ENCODE results near the gene NEO1.

NEO1 gene

DNA sequence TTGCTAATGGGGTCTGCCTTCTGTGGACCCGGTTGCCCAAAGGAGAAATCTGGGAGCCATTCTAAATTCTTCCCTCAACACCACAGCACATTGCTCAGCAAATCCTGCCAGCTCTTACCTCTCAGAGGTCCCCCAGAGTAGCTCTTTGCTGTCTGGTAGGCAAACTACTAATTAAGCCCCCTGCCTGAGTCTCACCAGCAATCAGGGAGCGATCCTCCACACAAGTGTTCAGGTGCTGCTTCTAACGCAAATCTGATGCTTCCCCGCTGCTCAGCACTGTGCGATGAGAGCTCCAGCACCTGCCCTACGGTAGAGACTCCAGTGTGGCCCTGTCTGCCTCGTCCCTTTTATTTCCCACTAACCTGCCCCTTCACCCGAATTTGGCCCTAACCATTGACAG, 256.0 kb downstream of the NEO1 start:
- DNase-seq (ENCODE audit: low spot score), result no peak

GRCh38 chr15:73313861-73314260, 261.6 kb downstream of the NEO1 start:
- no peak for DNase-seq (ENCODE audit: low spot score)

DNA sequence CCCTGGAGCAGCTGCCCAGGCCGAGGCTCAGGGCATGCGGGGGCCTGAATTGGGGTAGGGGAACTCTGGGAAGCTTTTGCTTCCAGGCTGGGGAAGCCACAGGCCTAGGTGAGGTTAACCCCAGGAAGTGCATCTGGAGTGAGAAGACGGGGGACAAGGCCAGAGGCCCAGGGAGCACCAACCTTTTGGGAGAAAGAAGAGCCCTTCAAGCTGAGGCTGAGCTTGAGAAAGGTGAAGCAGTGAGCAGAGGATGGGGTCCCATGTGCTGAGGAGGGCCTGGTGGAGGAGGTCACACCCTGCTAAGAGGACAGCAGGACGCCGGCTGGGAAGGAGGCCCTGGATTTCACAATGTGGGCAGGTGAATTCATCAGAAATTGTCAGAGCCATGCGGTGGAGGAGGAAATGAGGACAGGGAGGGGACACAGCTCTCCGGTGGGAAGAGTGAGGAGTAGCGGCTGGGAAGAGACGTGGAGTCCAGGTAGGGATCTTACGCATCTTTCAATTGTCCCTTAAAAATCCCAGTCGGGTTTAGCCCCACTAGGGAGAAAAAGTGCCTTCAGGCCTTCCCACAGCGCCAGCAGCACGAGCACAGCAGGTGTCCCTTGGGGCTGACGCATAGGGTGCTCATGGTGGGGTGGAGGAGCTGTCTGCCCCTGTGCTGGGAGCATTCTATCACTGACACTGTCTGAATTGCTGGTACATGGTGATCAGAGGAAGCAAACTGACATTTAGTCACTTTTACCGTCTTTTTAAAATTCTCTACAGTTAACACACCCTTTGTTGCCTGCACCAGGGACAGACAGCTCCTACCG, 265.6 kb downstream of the NEO1 start:
- DNase-seq (ENCODE audit: low spot score), result no peak

GRCh38 chr15:73318463-73319351, 266.4 kb downstream of the NEO1 start:
- no peak for DNase-seq (ENCODE audit: low spot score)

- no peak for DNase-seq (ENCODE audit: low spot score)
These were observed 267.4 kb downstream of the NEO1 start for GRCh38 chr15:73319460-73320245.

DNA sequence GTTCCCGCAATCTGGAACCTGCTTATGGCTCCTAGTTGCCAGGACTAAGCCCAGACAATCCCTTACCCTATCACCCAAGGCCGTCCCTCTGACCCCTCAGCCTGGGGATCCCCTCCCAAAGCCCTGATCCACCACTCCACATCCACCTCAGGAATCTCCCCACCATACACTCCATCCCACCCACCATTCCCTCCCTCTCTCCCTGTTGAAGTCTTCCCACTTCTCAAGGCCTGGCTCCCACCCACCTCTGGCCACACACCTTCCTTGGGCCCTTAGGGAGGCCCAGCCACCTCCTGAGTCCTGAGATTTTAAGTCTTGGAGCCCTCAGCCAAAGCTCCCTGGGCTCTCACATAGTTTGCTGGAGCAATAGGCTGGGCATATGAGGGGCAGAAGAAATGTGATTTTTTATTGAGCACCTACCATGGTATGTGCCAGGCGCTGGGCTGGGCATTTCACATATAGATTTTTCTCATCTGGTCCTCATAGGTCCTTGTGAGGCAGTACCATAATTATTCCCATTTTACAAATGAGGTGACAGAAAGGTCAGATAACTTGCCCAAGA, 268.4 kb downstream of the NEO1 start:
- DNase-seq (ENCODE audit: low spot score), result no peak

DNA sequence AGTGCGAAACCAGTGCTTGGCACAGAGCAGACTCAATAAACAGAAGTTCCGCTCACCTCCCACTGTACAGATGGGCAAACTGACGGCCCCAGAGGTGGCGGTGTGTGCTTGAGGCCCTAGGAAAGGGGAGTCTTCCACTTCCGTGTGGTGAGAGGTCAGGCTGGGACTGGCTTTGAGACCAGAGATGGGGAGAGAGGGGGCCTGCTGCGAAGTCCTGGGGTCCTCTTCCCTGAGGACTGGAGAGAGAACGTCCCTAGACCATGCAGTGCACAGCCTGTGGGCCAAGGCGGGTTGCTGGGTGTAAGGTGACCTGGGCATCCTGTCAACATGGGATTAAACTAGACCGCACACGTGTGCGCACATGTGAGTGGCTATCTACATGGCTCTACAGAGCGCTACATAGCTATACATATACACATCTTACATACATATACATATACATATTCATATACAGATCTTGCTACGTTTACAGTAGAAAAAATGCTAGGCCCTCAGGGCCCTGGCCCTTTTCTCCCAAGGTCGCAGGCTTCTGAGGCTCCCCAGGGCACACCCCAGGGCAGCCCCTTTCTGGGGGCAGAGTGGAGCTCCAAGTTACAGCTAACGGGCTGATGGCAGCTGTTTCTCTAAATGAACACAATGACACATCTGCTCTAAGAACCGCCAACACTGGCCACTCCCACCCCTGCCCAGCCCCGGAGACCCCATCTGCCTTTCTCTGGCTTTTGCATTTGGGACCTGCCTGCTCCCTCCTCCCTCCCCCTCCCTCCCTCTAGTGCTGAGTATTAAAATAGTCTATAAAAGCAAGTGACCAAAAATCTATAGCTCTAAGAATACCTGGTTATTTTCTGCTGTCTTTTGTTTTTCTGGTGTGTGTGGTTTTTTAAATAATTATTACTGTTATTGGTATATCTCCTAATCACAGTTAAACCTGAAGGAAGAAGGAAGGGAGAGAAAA, 269.5 kb downstream of the NEO1 start:
- no peak for DNase-seq (ENCODE audit: low spot score)

DNA sequence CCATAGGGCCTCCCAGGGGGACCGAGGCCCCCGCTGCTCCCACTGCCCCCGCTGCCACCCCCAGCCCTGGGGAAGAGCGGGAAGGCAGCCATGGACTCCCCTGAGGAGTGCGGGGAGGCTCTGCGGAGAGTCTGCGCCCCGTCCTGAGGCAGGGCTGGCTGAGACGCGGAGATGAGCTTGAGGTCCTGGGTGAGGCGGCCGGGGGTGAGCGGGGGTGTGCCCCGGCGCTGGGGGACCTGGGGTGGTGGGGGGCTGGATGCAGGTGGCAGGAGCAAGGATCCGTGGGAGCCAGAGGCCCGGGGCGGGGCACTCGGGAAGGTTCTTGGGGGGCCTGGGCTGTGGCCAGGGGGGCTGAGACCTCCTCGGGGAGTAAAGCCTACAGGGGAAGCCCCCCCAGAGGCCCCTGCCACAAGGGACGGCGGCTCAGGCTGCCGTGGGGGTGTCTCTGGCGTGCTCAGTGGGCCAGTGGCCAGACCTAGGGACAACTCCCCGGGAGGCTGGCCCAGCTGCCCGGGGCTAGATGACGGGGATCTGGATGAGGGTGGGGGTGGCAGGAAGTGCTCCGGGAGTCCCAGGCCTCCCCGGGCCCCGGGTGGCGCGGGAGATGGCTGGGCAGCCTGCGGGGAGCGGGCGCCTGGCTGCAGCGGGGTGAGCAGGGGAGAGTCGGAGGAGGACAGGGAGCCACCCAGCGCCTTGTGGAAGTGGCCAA, 270.6 kb downstream of the NEO1 start:
- no peak for DNase-seq (ENCODE audit: low spot score)

- no peak for DNase-seq (ENCODE audit: low spot score)
These were observed 271.2 kb downstream of the NEO1 start for GRCh38 chr15:73323374-73323955.

DNA sequence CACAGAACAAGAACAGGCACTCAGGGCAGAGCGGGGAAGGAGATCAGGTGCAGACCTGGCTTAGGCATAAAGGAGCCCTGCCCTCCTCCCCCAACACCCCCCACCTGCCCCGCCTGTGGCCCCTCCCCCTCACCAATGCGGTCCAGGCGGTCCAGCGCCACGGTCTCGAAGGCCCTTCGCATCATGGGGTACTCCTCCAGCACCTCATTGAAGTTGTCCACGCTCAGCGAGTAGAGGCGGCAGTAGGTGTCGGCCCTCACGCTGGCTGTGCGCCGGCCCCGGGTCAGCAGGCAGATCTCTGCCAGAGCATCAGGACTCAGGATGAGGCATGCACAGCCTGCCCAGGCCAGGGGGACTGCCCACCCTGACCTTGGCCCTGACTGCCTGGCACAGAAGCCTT, 271.7 kb downstream of the NEO1 start:
- DNase-seq (ENCODE audit: low spot score), result no peak

DNA sequence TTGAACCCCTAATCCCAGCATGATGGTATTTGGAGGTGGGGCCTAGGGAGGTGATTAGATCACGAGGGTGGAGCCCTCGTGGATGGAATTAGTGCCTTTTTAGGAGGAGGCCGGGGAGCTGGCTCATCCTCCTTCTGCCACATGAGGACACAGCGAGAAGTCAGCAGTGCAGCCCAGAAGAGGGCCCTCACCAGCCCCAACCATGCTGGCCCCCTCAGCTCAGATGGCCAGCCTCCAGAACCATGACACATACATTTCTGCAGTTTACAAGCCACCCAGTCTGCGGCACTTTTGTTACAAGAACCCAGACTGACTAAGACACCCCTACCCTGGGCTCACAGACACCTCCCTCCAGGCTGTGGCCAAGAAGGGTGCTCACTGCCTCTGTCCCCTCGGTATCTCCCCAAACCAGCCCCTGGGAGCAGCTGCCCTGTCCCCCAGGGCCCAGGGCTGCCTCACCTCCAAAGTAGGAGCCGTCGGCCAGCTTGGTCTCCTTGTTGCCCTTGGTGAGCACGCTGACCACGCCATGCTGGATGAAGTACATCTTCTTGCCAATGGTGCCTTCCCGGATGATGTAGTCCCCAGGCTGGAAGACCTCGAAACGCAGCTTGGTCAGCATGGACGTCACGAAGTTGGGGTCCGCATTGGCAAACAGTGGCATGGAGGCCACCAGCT, 272.4 kb downstream of the NEO1 start:
- no peak for DNase-seq (ENCODE audit: low spot score)

DNA sequence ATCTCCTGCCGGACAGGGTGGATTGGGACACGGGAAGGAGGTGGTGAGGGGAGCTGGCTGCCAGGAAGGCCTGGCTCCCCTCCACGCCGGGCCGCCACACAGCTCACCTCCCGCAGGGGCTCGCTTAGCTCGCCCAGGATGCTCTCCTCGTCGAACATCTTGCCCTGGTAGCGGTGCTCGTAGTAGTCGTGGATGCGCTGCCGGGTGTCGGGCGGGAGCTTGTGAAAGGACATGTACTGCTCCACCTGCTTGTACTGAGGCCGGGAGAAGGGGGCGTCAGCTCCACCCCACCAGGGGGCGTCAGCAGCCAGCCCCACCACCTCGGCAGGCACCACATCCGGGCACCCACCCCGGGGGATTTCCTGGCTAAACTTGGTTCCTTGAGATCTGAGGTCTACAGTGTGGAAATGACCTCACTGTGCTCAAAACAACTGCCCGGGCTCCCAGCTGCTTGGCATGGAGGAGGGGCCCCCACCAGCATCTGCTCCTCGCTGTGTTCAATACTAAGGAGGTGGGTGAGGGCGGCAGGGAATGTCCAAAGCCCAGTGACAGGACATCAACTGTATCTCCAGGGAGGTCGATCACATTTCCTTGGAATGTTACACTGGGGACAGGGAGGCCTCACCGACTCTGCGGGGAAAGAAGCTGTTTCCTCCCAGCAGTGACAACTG, 273.1 kb downstream of the NEO1 start:
- DNase-seq (ENCODE audit: low spot score), result no peak

DNA sequence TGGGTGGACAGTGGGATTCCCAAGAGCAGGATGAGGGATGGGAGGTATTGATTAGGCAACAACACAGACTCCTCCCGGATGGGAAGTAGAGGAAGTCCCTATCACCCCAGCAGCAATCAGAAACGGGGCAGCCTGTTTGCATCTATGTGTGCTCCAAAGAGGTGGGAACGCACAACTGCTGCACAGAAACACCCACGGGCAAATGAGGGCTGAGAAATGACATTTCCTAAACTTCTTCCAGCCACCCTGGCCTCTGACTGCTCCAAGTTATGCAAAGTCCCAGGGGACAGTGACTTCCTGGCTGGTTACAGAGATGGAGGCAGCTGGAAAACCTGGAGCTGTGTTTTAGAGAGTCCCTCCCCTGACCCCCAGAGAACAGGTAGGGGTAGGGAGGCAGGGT, 273.9 kb downstream of the NEO1 start:
- no peak for DNase-seq (ENCODE audit: low spot score)

GRCh38 chr15:73328149-73328820, 276.0 kb downstream of the NEO1 start:
- DNase-seq (ENCODE audit: low spot score), result no peak

GRCh38 chr15:73328981-73329380, 276.7 kb downstream of the NEO1 start:
- DNase-seq (ENCODE audit: low spot score), result no peak

DNA sequence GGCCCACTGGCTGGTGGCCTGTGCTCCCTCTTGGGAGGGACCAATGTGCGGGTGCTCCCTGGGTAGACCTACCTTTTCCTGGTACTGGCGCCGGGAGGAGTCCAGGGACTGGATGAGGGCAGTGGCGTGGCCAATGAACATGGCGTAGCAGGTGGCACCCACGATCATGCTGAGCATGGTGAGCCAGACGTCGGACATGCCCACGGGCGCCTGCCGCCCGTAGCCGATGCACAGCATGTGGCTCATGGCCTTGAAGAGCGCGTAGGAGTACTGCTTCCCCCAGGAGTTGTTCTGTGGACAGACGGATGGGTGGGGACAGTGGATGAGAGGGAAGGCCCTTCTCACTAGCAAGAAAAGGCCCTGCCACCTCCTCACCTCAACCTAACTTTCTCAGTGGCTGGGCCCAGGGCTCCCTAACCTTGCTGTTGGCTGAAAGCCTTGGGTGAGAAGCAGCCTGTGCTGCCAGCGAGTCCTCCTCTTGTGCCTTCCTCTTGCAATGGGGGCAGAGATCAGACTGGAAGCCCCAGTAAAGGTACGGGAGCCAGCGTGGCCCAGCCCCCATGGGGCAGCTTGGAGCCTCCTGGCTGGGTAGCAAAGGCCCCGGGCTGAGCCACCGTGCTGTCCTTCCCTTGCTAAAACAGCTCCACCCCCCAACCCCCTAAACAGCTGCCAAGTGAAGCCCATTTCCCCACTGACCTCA, 277.4 kb downstream of the NEO1 start:
- no peak for DNase-seq (ENCODE audit: low spot score)

DNA sequence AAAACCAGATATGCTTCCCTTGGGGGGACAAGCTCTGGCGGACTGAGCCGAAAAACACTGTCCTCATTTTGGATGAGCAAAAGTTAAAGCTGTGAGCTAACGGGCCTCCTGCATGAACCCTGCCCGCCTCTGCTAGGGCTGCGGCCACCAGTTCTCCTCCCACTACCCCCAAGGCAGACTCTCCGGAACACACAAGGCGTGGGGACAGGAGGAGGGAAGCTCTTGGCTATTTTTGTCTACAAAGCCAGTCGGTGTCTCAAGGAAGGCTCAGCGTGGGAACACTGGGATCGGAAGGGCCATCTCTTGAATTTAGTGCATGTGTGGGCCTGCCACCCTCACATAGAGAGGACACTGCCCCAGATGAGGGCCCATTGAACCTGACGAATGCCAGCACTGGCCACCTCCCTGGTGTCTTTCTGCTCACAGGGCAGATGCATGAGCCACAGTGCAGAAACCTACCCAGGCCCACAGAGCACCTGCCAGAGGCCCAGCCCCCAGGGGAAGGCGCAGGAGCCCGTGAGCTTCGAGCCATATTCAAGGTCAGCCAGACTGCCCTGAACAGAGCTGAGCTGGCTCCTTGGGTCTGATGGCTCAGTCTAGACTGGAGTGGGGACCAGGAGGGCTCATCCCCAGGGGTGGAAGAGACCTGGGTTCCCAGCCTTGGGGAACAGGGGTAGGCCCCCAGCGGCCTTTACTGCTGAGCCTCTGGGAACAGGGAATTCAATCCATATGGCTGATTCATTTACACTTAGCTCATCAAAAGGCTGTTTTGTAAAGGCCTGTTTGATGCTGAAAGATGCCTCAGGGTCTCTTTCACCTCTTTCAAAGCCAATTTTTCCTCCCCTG, 278.2 kb downstream of the NEO1 start:
- no peak for DNase-seq (ENCODE audit: low spot score)
